ENCODE data around the gene BCKDHB. TPM values are rescaled to one million over a fixed set of nuclear protein-coding genes. Genes with fewer than 3 reads are reported as not detected.
A peak's percentile ranks its signal among the peaks of the same experiment; 100 is the strongest.
"Not testable (repeated sequence)": the region's sequence is repeated elsewhere in the genome, so short reads cannot be mapped to it uniquely, and the experiment has no call there.

BCKDHB gene
- total RNA-seq, result 10 to 100 TPM; 10.3 to 13.2 TPM
- 11.9 to 12.4 reads per million in 2 donors for total RNA-seq

GRCh38 chr6:80106418-80107235 lies at the start of gene BCKDHB:
Gene BCKDHB, plus strand, starts transcription at chr6:80106671. Its CDS starts 23 bp downstream, at chr6:80106694.
- H3K4me1 Mint-ChIP-seq, result peaks cover 10% of the 10 kb centered on the region
- no peaks in the 10 kb centered on the region for H3K27me3 Mint-ChIP-seq
- DNase-seq, result peak; percentile 91 to 97 (median 95)
- peak; percentile 99 for ATAC-seq
- H3K27ac Mint-ChIP-seq, result peak within 1 kb of the TSS; percentile 82
- no peaks in the 10 kb centered on the region for H3K36me3 Mint-ChIP-seq (ENCODE audit: low read depth)
- peak within 1 kb of the TSS; percentile 94 for H3K4me3 Mint-ChIP-seq
- no peaks in the 10 kb centered on the region for H3K9me3 ChIP-seq (ENCODE audit: control insufficient read depth, low read length, poor library complexity, severe bottlenecking)

GRCh38 chr6:80060774-80061173 lies 45.7 kb upstream of the BCKDHB start:
- ATAC-seq (no peak), DNase-seq (no peak)
- Mint-ChIP-seq H3K27ac (no peak overlapping the region), H3K4me3 (no peak overlapping the region), H3K36me3 (ENCODE audit: low read depth) (peaks cover 2% of the 10 kb centered on the region), H3K4me1 (no peaks in the 10 kb centered on the region), H3K27me3 (no peaks in the 10 kb centered on the region)
- no peaks in the 10 kb centered on the region for H3K9me3 ChIP-seq (ENCODE audit: control insufficient read depth, low read length, poor library complexity, severe bottlenecking)

- H3K4me3 Mint-ChIP-seq; H3K4me1 Mint-ChIP-seq; H3K36me3 Mint-ChIP-seq (ENCODE audit: low read depth); H3K9me3 ChIP-seq (ENCODE audit: control insufficient read depth, low read length, poor library complexity, severe bottlenecking); H3K27ac Mint-ChIP-seq; ATAC-seq; DNase-seq: not testable (repeated sequence)
- H3K27me3 Mint-ChIP-seq, result peaks cover 11% of the 10 kb centered on the region
Observed at GRCh38 chr6:80068146-80068545, 38.3 kb upstream of the BCKDHB start.

- H3K27ac Mint-ChIP-seq; ATAC-seq; H3K4me1 Mint-ChIP-seq; H3K4me3 Mint-ChIP-seq; H3K9me3 ChIP-seq (ENCODE audit: control insufficient read depth, low read length, poor library complexity, severe bottlenecking); DNase-seq; H3K36me3 Mint-ChIP-seq (ENCODE audit: low read depth): not testable (repeated sequence)
- H3K27me3 Mint-ChIP-seq, result peaks cover 11% of the 10 kb centered on the region
Observed at GRCh38 chr6:80070431-80070830, 36.0 kb upstream of the BCKDHB start.

GRCh38 chr6:80077067-80077466 lies 29.4 kb upstream of the BCKDHB start:
- no peaks in the 10 kb centered on the region for H3K9me3 ChIP-seq (ENCODE audit: control insufficient read depth, low read length, poor library complexity, severe bottlenecking)
- peaks cover 18% of the 10 kb centered on the region for H3K27me3 Mint-ChIP-seq
- H3K27ac Mint-ChIP-seq, result no peak overlapping the region
- DNase-seq (no peak), ATAC-seq (no peak)
- no peaks in the 10 kb centered on the region for H3K36me3 Mint-ChIP-seq (ENCODE audit: low read depth)
- no peak overlapping the region for H3K4me3 Mint-ChIP-seq
- no peaks in the 10 kb centered on the region for H3K4me1 Mint-ChIP-seq

GRCh38 chr6:80088637-80089036 lies 17.8 kb upstream of the BCKDHB start:
- Mint-ChIP-seq H3K27ac (no peak overlapping the region), H3K4me3 (no peak overlapping the region), H3K36me3 (ENCODE audit: low read depth) (peaks cover 2% of the 10 kb centered on the region), H3K4me1 (no peaks in the 10 kb centered on the region), H3K27me3 (peaks cover 22% of the 10 kb centered on the region)
- no peak for DNase-seq
- no peaks in the 10 kb centered on the region for H3K9me3 ChIP-seq (ENCODE audit: control insufficient read depth, low read length, poor library complexity, severe bottlenecking)
- no peak for ATAC-seq

GRCh38 chr6:80091506-80091905 lies 15.0 kb upstream of the BCKDHB start:
- peaks cover 22% of the 10 kb centered on the region for H3K27me3 Mint-ChIP-seq
- DNase-seq, result no peak

GRCh38 chr6:80094017-80094416 lies 12.5 kb upstream of the BCKDHB start:
- H3K27ac Mint-ChIP-seq, result no peak overlapping the region
- DNase-seq, result no peak
- H3K9me3 ChIP-seq (ENCODE audit: control insufficient read depth, low read length, poor library complexity, severe bottlenecking), result no peaks in the 10 kb centered on the region
- ATAC-seq, result peak; percentile 52
- H3K36me3 Mint-ChIP-seq (ENCODE audit: low read depth), result peaks cover 2% of the 10 kb centered on the region
- no peak overlapping the region for H3K4me3 Mint-ChIP-seq
- H3K4me1 Mint-ChIP-seq, result no peaks in the 10 kb centered on the region
- peaks cover 14% of the 10 kb centered on the region for H3K27me3 Mint-ChIP-seq

More at GRCh38 chr6:80091506-80091905, 15.0 kb upstream of the BCKDHB start:
- Mint-ChIP-seq H3K27ac (no peak overlapping the region), H3K4me1 (no peaks in the 10 kb centered on the region), H3K36me3 (ENCODE audit: low read depth) (peaks cover 2% of the 10 kb centered on the region), H3K4me3 (no peak overlapping the region)
- H3K9me3 ChIP-seq (ENCODE audit: control insufficient read depth, low read length, poor library complexity, severe bottlenecking), result no peaks in the 10 kb centered on the region
- ATAC-seq, result no peak

- DNase-seq (no peak), ATAC-seq (no peak)
- peak overlapping the region; percentile 6 for H3K27ac Mint-ChIP-seq
- no peak overlapping the region for H3K4me3 Mint-ChIP-seq
- H3K27me3 Mint-ChIP-seq, result peaks cover 13% of the 10 kb centered on the region
- peaks cover 2% of the 10 kb centered on the region for H3K36me3 Mint-ChIP-seq (ENCODE audit: low read depth)
- H3K9me3 ChIP-seq (ENCODE audit: control insufficient read depth, low read length, poor library complexity, severe bottlenecking), result no peaks in the 10 kb centered on the region
- H3K4me1 Mint-ChIP-seq, result no peaks in the 10 kb centered on the region
Observed at GRCh38 chr6:80095600-80095999, 10.9 kb upstream of the BCKDHB start.

- Mint-ChIP-seq H3K27ac (no peak overlapping the region), H3K4me1 (no peaks in the 10 kb centered on the region), H3K27me3 (peaks cover 6% of the 10 kb centered on the region), H3K4me3 (no peak overlapping the region), H3K36me3 (ENCODE audit: low read depth) (no peaks in the 10 kb centered on the region)
- DNase-seq, result no peak
- no peak for ATAC-seq
- H3K9me3 ChIP-seq (ENCODE audit: control insufficient read depth, low read length, poor library complexity, severe bottlenecking), result no peaks in the 10 kb centered on the region
Observed at GRCh38 chr6:80098392-80098791, 8.1 kb upstream of the BCKDHB start.

- no peaks in the 10 kb centered on the region for H3K9me3 ChIP-seq (ENCODE audit: control insufficient read depth, low read length, poor library complexity, severe bottlenecking)
- Mint-ChIP-seq H3K27me3 (peaks cover 2% of the 10 kb centered on the region), H3K36me3 (ENCODE audit: low read depth) (no peaks in the 10 kb centered on the region), H3K4me3 (no peak overlapping the region), H3K27ac (no peak overlapping the region), H3K4me1 (peaks cover 10% of the 10 kb centered on the region)
- DNase-seq (no peak), ATAC-seq (no peak)
Observed at GRCh38 chr6:80104520-80104919, 2.0 kb upstream of the BCKDHB start.

- DNase-seq (no peak), ATAC-seq (no peak)
- no peaks in the 10 kb centered on the region for H3K27me3 Mint-ChIP-seq
- H3K36me3 Mint-ChIP-seq (ENCODE audit: low read depth), result no peaks in the 10 kb centered on the region
- H3K9me3 ChIP-seq (ENCODE audit: control insufficient read depth, low read length, poor library complexity, severe bottlenecking), result no peaks in the 10 kb centered on the region
- H3K4me3 Mint-ChIP-seq, result peak overlapping the region; percentile 94
- peaks cover 10% of the 10 kb centered on the region for H3K4me1 Mint-ChIP-seq
- peak overlapping the region; percentile 82 for H3K27ac Mint-ChIP-seq
Observed at GRCh38 chr6:80105972-80106417, 476 bp upstream of the BCKDHB start.

- H3K4me3 Mint-ChIP-seq; H3K27ac Mint-ChIP-seq; H3K36me3 Mint-ChIP-seq (ENCODE audit: low read depth); DNase-seq; H3K4me1 Mint-ChIP-seq; H3K27me3 Mint-ChIP-seq; ATAC-seq; H3K9me3 ChIP-seq (ENCODE audit: control insufficient read depth, low read length, poor library complexity, severe bottlenecking): not testable (repeated sequence)
Observed at GRCh38 chr6:80122576-80122975, 16.1 kb downstream of the BCKDHB start.
